ENCODE data around the gene ALLC. TPM values are rescaled to one million over a fixed set of nuclear protein-coding genes. Genes with fewer than 3 reads are reported as not detected.

ALLC gene
- total RNA-seq, 2 donors from 2014 or later, result not detected

GRCh38 chr2:3630631-3631030 lies 27.4 kb upstream of the ALLC start:
- no peak for TF ChIP-seq CTCF (conservative IDR thresholded peaks at IDR 0.05)
- H3K4me1 ChIP-seq (ENCODE audit: control insufficient read depth, insufficient read depth, low read length), result no peaks in the 10 kb centered on the region
- DNase-seq, result no peak
- no peaks in the 10 kb centered on the region for H3K36me3 Mint-ChIP-seq (ENCODE audit: low read depth)
- H3K27ac Mint-ChIP-seq, result no peak overlapping the region
- H3K4me1 Mint-ChIP-seq, result peaks cover 2% of the 10 kb centered on the region
- H3K9me3 Mint-ChIP-seq, result no peaks in the 10 kb centered on the region
- no peak overlapping the region for H3K4me3 Mint-ChIP-seq
- H3K9ac ChIP-seq (ENCODE audit: extremely low read depth, low read length, poor library complexity, severe bottlenecking), result no peak overlapping the region
- H3K27me3 Mint-ChIP-seq (ENCODE audit: insufficient read depth), result peaks cover 13% of the 10 kb centered on the region
- no peak overlapping the region for H3K27ac ChIP-seq (ENCODE audit: low read depth, low read length)
- H3K27me3 ChIP-seq (ENCODE audit: control insufficient read depth, insufficient read depth, low read length, poor library complexity, severe bottlenecking), result no peaks in the 10 kb centered on the region
- no peaks in the 10 kb centered on the region for H3K9me3 ChIP-seq (ENCODE audit: control insufficient read depth, low read length)
- WGBS, 2 experiments (ENCODE audit: insufficient coverage in 1 of 2, insufficient read length in 1 of 2), result 94 to 95% methylated on average over 6 to 7 of the region's 7 CpGs
- H3K36me3 ChIP-seq (ENCODE audit: control insufficient read depth, insufficient read depth, low read length), result no peaks in the 10 kb centered on the region
- H3K4me3 ChIP-seq (ENCODE audit: low read length), result no peak overlapping the region

- no peaks in the 10 kb centered on the region for H3K4me1 ChIP-seq (ENCODE audit: control insufficient read depth, insufficient read depth, low read length)
- no peak for TF ChIP-seq CTCF (conservative IDR thresholded peaks at IDR 0.05)
- no peaks in the 10 kb centered on the region for H3K9me3 Mint-ChIP-seq
- H3K36me3 Mint-ChIP-seq (ENCODE audit: low read depth), result no peaks in the 10 kb centered on the region
- WGBS, 2 experiments (ENCODE audit: insufficient coverage in 1 of 2, insufficient read length in 1 of 2), result 86 to 94% methylated on average over 9 to 15 of the region's 15 CpGs
- H3K27me3 ChIP-seq (ENCODE audit: control insufficient read depth, insufficient read depth, low read length, poor library complexity, severe bottlenecking), result no peaks in the 10 kb centered on the region
- H3K4me1 Mint-ChIP-seq, result peaks cover 2% of the 10 kb centered on the region
- H3K27me3 Mint-ChIP-seq (ENCODE audit: insufficient read depth), result peaks cover 15% of the 10 kb centered on the region
- H3K4me3 ChIP-seq (ENCODE audit: low read length), result no peak overlapping the region
- no peak overlapping the region for H3K27ac Mint-ChIP-seq
- DNase-seq, result no peak
- H3K9ac ChIP-seq (ENCODE audit: extremely low read depth, low read length, poor library complexity, severe bottlenecking), result no peak overlapping the region
- H3K9me3 ChIP-seq (ENCODE audit: control insufficient read depth, low read length), result no peaks in the 10 kb centered on the region
- H3K36me3 ChIP-seq (ENCODE audit: control insufficient read depth, insufficient read depth, low read length), result no peaks in the 10 kb centered on the region
- H3K27ac ChIP-seq (ENCODE audit: low read depth, low read length), result no peak overlapping the region
- H3K4me3 Mint-ChIP-seq, result no peak overlapping the region
Observed at GRCh38 chr2:3631161-3631850, 26.7 kb upstream of the ALLC start.

- no peak for TF ChIP-seq CTCF (conservative IDR thresholded peaks at IDR 0.05)
- DNase-seq, result no peak
Observed at GRCh38 chr2:3631851-3632659, 25.9 kb upstream of the ALLC start.

More at GRCh38 chr2:3631851-3632659, 25.9 kb upstream of the ALLC start:
- Mint-ChIP-seq H3K36me3 (ENCODE audit: low read depth) (no peaks in the 10 kb centered on the region), H3K27me3 (ENCODE audit: insufficient read depth) (peaks cover 21% of the 10 kb centered on the region), H3K4me3 (no peak overlapping the region), H3K4me1 (peaks cover 2% of the 10 kb centered on the region), H3K9me3 (no peaks in the 10 kb centered on the region), H3K27ac (no peak overlapping the region)
- Histone ChIP-seq H3K27ac (ENCODE audit: low read depth, low read length) (no peak overlapping the region), H3K36me3 (ENCODE audit: control insufficient read depth, insufficient read depth, low read length) (no peaks in the 10 kb centered on the region), H3K9me3 (ENCODE audit: control insufficient read depth, low read length) (no peaks in the 10 kb centered on the region), H3K4me1 (ENCODE audit: control insufficient read depth, insufficient read depth, low read length) (no peaks in the 10 kb centered on the region), H3K9ac (ENCODE audit: extremely low read depth, low read length, poor library complexity, severe bottlenecking) (no peak overlapping the region), H3K4me3 (ENCODE audit: low read length) (no peak overlapping the region), H3K27me3 (ENCODE audit: control insufficient read depth, insufficient read depth, low read length, poor library complexity, severe bottlenecking) (no peaks in the 10 kb centered on the region)
- 94 to 97% methylated on average over 22 to 26 of the region's 26 CpGs for WGBS, 2 experiments (ENCODE audit: insufficient coverage in 1 of 2, insufficient read length in 1 of 2)

All from endodermal cell (in vitro differentiated cells).